Kidney (tissue), 14 donors: Measurements from ENCODE around the gene C16orf86. TPM values are rescaled to one million over a fixed set of nuclear protein-coding genes. Genes with fewer than 3 reads are reported as not detected.

Experiments
- DNase-seq, 5 donors: peaks; one replicate each; pipeline ENCODE4 v3.0.0-alpha.2; 2013 to 2020
- FAIRE-seq: peaks from 2 replicates; lab custom pipeline; 2012; peaks lifted over from hg19 to GRCh38; lab: Jason Lieb, UNC
- H3K27ac ChIP-seq, 2 donors: one replicate each; pipeline ENCODE4 v1.7.0; 2013; ENCODE audit warnings: low read depth in 2 of 2, low read length in 2 of 2, inconsistent platforms in 1 of 2
- H3K27me3 ChIP-seq: one replicate; pipeline ENCODE4 v1.7.1; 2013; ENCODE audit warnings: low read length, inconsistent platforms; ENCODE audit not compliant: control insufficient read depth, insufficient read depth
- H3K36me3 ChIP-seq, 3 donors: one replicate each; pipeline versions ENCODE4 v1.7.0 to v1.7.1; 2013; ENCODE audit warnings: low read length in 3 of 3, control low read depth in 1 of 3, inconsistent platforms in 1 of 3; ENCODE audit not compliant: insufficient read depth in 3 of 3, control insufficient read depth in 2 of 3
- H3K4me1 ChIP-seq, 3 donors: one replicate each; pipeline versions ENCODE4 v1.7.0 to v1.7.1; 2013; ENCODE audit warnings: low read length in 3 of 3, inconsistent platforms in 1 of 3, low read depth in 1 of 3; ENCODE audit not compliant: control insufficient read depth in 2 of 3, insufficient read depth in 2 of 3
- H3K4me3 ChIP-seq, 3 donors: one replicate each; pipeline versions ENCODE4 v1.7.0 to v1.8.1; 2013; ENCODE audit warnings: low read length in 3 of 3, control low read depth in 1 of 3, inconsistent platforms in 1 of 3
- H3K9ac ChIP-seq, 3 donors: one replicate each; pipeline versions ENCODE4 v1.7.0 to v1.7.1; 2013; ENCODE audit warnings: low read length in 3 of 3, control low read depth in 1 of 3, inconsistent platforms in 1 of 3
- H3K9me3 ChIP-seq, 3 donors: one replicate each; pipeline versions ENCODE4 v1.7.0 to v1.7.1; 2013; ENCODE audit warnings: low read length in 3 of 3, control low read depth in 1 of 3, inconsistent platforms in 1 of 3; ENCODE audit not compliant: control insufficient read depth in 2 of 3, insufficient read depth in 1 of 3
- intact Hi-C: fragments of 100-400 bp; cut with DNase I; formaldehyde crosslinking; loops from one replicate; pipeline ENCODE4 v1.11.1; 2022
- polyA plus RNA-seq: library from polyadenylated mRNA; stranded (reverse); fragments of 350-450 nt; fragmentation: Illumina TruSeq; extraction: RNeasy Lipid Tissue Mini Kit (QIAGEN cat#74804); gene quantifications from one replicate; pipeline ENCODE4 v1.2.3, GENCODE V29; 2014; ENCODE audit warnings: low read depth, low replicate concordance; ENCODE audit not compliant: insufficient read depth
- total RNA-seq: library from RNA; stranded (reverse); fragmentation: NEBNext Ultra II Directional; extraction: Animal tissue kit (Norgen Biotek cat#: 25700); gene quantifications from one replicate; pipeline ENCODE4 v1.2.1, GENCODE V29; 2021
- TF ChIP-seq, protein P1 (sequence below): IDR thresholded peaks from 3 replicates; pipeline ENCODE4 v1.5.1; 2012; ENCODE audit warnings: mild to moderate bottlenecking, moderate library complexity, borderline replicate concordance; ENCODE audit not compliant: insufficient read depth; ENCODE audit errors: extremely low read depth
- donor health status: control.
- donor health status: control.
- donor health status: control.
- donor health status: control.
- donor health status: control.
- donor health status: DM: yes; HTN: yes; CAD: no.
- donor health status: Normal renal cell carcinoma (clear cell type).

Gene C16orf86
- total and polyA plus RNA-seq, 2 donors from 2014 or later, result 6.6 to 11.2 TPM

DNA sequence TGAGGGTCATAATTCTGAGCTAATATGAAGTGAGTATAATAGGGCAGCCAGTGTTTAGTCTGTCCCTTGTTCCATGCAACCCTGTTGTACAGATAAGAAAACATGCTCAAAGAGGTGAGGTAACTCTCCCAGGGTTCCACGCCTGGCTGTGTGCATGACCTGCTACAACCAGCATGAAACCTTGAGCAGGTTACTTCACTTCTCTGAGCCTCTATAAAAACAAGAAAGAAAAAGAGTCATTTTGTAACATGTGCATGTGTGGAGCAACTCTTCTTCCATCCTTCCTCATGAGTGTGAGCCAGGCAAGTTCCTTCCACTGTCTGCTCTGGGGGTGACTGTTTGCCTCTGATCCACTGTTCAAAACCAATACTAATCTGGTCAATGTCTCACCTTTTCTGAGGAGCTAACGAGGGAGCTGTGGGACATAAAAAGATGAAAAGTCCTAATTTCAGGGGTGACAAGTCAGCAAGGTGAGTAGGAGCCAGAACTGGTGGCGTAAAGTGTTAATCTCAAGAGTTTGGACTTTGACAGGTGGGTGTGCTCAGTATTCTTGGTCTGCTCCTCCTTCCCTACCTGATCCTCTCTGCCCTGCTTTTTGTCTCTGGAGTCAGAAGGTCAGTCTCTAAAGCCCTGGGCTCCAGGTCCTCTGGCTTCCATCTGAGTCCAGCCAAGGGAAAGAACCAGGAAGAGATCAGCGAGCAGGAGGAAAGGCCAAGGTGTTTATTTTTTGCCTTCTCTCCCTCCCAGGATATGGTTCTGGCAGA, 31.0 kb downstream of the C16orf86 start:
- no peak overlapping the region for H3K4me3 ChIP-seq
- H3K27ac ChIP-seq, result no peak overlapping the region
- FAIRE-seq (no peak), DNase-seq (no peak)
- H3K36me3 ChIP-seq, result peaks cover 0 to 4% (median 0%) of the 10 kb centered on the region in 3 donors
- peaks cover 0 to 4% (median 3%) of the 10 kb centered on the region in 3 donors for H3K4me1 ChIP-seq
- no peaks in the 10 kb centered on the region for H3K9me3 ChIP-seq
- no peak overlapping the region for H3K9ac ChIP-seq
- H3K27me3 ChIP-seq, result no peaks in the 10 kb centered on the region
- intact Hi-C loops, result no loop called here
- TF ChIP-seq, protein P1, sequence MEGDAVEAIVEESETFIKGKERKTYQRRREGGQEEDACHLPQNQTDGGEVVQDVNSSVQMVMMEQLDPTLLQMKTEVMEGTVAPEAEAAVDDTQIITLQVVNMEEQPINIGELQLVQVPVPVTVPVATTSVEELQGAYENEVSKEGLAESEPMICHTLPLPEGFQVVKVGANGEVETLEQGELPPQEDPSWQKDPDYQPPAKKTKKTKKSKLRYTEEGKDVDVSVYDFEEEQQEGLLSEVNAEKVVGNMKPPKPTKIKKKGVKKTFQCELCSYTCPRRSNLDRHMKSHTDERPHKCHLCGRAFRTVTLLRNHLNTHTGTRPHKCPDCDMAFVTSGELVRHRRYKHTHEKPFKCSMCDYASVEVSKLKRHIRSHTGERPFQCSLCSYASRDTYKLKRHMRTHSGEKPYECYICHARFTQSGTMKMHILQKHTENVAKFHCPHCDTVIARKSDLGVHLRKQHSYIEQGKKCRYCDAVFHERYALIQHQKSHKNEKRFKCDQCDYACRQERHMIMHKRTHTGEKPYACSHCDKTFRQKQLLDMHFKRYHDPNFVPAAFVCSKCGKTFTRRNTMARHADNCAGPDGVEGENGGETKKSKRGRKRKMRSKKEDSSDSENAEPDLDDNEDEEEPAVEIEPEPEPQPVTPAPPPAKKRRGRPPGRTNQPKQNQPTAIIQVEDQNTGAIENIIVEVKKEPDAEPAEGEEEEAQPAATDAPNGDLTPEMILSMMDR, result no peak

DNA sequence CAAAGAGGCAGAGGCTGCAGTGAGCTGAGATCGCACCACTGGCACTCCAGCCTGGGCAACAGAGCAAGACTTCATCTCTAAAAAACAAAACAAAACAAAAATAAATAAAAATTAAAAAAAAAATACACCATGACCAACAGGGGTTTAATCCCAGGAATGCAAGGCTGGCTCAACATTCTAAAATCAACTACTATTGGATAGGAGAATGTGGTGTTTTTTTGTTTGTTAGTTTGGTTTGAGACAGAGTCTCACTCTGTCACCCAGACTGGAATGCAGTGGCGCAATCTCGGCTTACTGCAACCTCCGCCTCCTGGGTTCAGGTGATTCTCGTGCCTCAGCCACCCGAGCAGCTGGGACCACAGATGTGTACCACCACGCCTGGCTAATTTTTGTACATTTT, 32.7 kb downstream of the C16orf86 start:
- Histone ChIP-seq H3K36me3 (peaks cover 0 to 4% (median 0%) of the 10 kb centered on the region in 3 donors), H3K9ac (no peak overlapping the region), H3K27me3 (no peaks in the 10 kb centered on the region), H3K4me1 (peaks cover 0 to 4% (median 3%) of the 10 kb centered on the region in 3 donors), H3K9me3 (no peaks in the 10 kb centered on the region), H3K27ac (no peak overlapping the region), H3K4me3 (no peak overlapping the region)
- intact Hi-C loops, result no loop called here
- TF ChIP-seq, protein P1, result no peak
- no peak for DNase-seq
- FAIRE-seq, result no peak

DNA sequence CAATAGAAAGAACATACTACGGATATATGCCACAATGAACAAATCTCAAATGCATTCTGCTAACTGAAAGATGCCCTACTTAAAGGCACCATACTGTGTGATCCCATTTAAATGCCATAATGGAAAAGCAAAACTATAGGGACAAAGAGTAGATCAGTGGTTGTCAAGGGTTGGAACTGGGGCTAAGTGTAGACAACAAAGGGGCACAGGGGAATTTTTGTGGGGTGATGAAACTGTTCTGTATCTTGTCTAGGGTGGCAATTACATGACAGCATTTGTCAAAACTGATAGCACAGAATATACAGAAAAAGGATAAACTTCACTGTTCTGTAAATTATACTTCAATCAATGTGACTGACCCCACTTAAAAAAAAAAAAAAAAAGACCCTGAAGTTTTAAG, 34.8 kb downstream of the C16orf86 start:
- no peak overlapping the region for H3K27ac ChIP-seq
- intact Hi-C loops, result no loop called here
- H3K4me1 ChIP-seq, result peaks cover 0 to 4% (median 3%) of the 10 kb centered on the region in 3 donors
- no peak overlapping the region for H3K9ac ChIP-seq
- H3K4me3 ChIP-seq, result no peak overlapping the region
- peaks cover 0 to 4% (median 0%) of the 10 kb centered on the region in 3 donors for H3K36me3 ChIP-seq
- TF ChIP-seq, protein P1, result no peak
- H3K9me3 ChIP-seq, result no peaks in the 10 kb centered on the region
- DNase-seq (no peak), FAIRE-seq (no peak)
- no peaks in the 10 kb centered on the region for H3K27me3 ChIP-seq
